HG03025 (cell line): ENCODE measurements around the gene CAMTA1.

Experiments used
- ATAC-seq: cut with Tn5 transposase; IDR thresholded peaks from one replicate; pipeline ENCODE4 v1.9.1; 2021; ENCODE audit warnings: mild to moderate bottlenecking, moderate library complexity; ENCODE audit not compliant: unreplicated experiment, low FRiP score

The CAMTA1 gene

DNA sequence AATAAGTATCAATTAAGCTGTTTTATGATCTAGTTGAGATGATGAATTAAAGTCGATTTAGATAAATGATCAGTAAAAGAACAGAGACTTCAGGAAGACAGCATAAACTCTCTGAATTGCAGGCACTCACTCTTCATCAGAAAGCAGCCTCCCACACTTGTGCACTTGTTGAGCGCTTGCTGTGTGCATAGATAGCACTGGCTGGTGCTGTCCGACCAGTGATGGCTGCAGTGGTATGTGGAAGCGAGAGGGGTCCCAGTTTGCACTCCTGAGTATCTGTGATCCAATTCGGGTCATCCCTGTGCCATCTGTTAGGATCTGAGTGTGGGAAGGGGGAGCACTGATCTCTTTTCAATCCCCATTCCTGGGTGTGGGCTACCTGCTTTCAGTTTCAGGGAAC is 137.8 kb downstream of the CAMTA1 start:
- no peak for ATAC-seq

DNA sequence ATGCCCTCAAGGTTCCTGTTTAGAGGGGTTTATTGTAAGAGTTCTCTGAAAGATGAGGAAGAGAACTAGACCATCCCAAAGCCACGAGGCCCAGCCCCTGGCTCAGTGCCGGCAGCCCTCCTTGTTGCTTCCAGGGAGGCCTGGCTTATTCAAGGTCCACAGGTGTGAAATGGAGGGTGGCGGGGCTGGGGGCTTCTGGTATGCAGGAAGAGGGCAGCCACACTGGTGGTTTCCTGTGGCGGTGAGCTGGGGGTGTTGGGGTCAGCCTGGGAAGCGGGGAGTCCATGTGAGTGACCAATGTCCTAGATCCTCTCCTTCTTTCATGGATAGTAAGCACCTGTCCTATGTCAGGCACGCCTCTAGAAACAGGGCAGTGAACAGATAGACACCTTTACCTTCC is 138.2 kb downstream of the CAMTA1 start:
- ATAC-seq, result no peak

DNA sequence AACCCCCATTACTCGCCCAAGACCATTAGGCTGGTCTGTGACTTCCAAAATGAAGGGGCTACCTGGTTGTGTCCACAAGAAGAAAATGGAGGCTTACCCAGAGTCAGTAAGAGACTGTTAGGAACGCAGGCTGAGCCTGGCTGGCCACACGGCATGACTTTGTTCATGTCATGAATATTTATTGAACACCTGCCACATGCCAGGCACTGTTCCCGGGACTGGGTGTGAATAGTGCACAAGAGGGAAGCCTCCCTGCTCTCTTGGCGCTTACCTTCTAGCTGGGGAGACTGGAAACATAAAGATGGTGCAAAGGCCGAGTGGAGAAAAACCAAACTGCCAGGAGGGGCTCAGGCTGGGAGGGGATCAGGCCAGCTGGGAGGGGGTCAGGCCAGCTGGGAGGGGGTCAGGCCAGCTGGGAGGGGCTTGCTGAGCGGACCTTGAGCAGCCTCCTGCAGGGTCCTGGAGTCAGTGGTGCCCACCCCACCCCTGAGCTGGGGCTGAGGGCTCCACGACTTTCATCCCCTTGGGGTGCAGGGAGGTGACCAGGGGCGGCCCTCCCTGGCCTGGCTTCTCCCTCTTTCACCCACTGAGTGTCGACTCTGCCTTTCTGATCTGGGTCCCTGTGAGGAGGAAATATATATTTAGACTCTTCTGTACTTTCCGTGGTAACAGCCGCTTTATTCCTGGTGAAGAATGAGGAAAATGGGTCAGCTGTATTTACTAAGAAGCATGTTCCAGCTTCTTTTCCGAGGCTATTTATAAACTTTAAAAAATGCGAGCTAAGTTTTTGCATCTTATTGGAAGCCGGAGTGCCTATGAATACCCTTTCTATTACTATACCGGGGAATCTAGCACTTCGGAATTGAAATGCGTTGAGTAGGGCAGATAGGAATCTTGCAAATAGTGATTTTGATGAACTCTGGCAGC is 139.0 kb downstream of the CAMTA1 start:
- no peak for ATAC-seq

DNA sequence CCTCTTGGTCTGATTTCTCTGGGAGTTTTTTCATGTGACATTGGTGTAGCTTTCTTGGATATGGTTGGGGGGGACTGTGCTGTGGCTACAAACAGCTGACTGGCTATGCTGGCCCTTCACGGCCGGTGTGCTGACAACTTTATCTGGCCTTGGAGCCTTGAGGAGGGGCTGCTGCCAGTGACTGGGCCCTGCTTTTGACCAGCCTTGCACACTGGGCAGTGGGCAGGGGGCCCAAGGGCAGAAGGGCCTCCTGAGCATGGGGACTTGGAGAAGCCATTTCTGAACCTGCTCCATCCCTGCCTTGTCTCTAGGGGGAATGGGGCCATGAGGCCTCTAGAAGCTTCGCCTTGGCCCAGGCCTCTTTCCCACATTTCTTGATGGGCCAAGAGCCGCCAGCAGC is 139.6 kb downstream of the CAMTA1 start:
- no peak for ATAC-seq

DNA sequence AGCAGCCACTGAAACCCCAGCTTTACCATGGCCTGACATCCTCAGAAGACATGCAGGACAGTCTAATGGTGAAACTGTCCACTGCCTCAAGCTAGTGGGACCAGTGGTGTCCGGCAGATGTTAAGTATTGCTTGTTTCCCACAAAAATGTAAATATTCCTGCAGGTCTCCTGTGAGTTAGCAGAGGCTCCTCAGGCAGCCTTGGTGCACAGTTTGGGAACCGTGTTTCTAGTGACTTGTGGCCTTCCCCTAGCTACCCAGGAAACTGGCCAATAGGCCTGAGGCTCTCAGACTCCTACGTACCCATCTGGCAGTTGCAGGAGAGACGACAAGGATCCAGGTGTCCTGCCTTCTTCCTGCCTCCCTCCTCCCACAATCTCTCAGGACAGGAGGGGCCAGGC is 142.4 kb downstream of the CAMTA1 start:
- no peak for ATAC-seq

DNA sequence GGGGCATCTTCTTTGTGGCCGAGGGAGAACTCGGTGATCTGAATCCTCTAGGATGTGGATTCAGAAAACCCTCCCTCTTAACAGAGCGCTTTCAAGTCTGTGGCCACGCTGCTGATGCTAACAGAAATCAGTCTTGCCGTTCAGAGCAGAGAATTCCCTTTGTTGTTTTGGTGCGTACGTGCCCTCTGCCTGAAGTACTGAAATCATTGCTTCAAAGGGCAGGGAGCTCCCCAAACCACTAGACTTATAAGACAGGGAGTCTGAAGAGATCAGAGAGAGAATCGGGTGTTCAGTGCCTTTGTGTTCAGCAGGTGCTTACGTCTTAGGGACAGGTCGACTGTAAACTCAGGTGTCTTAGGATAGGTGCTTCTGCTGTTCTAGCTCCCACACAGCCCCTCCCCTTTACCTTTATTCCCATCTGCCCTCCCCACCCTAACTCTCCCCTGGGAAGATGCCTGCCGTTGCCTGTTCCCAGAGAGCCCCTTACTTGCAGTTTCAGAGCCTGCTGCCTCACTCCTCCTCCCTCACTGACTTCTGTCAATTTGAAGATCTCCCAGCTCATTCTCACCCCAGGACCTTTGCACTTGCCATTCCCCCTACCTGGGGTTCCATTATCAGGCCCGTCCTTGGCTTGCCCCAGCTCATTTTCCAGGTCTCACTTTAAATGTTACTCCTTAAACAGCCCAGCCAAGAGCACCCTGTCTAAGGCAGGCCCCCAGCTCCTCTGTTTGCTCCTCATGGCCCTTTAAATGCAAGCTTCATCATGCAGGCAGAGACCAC is 143.0 kb downstream of the CAMTA1 start:
- no peak for ATAC-seq

DNA sequence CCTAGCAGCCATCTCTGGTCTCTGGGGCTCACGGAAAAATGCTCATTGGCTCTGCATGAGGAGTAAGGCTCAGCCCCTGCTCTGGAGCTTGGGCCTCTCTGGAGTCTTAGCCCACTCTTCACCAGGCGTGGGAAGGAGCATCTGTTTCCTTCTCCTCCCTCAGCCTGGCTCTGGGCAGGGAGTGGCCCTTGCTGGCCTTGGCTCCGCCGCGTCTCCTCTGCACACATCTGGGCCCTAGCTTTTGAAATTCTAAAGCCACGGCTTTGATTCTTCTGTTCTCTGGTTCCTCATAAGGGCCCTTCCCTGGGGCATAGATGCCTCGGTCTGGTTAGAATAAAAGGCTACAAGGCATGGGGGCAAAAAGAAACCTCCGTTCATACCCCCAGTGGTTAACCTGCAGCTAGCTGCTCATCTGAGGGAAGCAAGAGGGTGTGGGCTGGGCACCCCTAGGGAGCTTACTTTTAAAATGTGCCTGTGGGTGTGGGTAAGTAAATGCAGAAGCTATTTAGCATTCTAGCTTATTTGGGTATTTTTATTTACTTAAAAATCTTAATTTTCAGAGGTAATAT is 145.6 kb downstream of the CAMTA1 start:
- ATAC-seq, result no peak

DNA sequence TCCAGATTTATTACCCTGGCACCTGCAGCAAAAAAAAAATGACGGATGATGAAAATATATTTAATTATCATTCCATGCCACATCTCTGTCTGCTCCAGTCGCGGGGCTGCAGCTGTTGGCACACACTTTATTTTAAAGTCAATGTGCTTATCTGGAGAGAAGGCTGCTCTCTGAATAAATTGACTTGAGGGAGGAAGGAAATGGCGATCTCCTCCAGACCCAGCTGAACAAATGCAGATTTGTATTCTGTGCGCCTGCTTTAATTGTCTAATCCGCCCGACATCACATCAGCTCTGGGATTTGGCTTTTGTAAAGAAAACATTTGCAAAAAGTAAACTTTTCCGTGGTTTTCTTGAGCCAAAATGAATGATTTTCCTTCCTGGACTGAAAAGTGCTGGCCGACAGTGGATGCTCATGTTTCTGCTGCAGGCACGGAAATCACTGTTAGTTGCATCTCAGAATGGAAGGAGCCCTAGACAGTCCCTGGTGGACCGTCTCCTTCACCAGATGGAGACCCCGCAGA is 150.2 kb downstream of the CAMTA1 start:
- ATAC-seq, result no peak

DNA sequence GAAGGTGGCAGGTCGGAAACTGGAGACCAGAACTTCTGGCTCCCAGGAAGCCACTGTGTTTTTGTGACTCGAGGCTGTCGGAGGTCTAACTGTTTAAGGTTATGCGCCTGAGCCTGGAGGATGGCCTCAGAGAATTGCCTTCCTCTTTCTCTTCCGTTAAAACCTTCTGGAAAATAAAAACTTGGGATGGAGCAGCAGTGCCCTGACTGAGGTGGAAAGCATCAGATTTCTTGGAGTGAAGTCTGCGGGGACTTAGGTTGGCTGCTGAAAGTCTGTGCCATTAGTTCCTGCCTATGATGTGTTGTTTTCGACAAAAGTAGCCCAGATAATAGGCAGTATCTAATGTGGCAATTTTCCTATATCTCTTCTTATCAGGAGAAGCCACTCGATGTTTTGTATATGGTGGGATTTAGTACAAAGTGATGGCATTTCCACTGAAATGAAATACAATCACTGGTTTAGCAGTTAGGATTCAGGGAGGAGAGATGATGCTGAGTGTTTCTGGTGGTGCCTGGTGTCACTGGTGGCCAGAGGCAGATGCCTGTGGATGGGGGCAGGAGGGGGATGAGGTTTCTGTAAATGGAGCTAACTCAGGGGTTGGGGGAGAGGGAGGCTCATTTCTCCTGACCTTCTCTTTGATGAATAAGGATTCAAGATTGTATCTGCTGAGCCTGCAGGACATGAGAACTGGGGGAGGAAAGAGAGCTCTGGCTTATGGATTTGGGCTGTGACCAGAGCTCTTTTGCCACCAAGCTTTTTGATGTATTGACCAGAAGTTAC is 150.8 kb downstream of the CAMTA1 start:
- no peak for ATAC-seq

DNA sequence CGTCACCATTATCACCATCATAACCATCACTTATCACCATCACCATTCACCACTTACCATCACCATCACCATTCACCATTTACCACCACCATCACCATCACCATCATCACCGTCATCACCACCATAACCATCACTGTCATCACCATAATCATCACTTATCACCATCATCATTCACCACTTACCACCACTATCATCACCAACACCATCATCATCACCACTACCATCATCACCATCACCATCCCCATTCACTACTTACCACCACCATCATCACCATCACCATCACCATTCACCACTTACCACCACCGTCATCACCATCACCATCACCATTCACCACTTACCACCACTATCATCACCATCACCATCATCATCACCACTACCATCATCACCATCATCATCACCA is 151.8 kb downstream of the CAMTA1 start:
- no peak for ATAC-seq

DNA sequence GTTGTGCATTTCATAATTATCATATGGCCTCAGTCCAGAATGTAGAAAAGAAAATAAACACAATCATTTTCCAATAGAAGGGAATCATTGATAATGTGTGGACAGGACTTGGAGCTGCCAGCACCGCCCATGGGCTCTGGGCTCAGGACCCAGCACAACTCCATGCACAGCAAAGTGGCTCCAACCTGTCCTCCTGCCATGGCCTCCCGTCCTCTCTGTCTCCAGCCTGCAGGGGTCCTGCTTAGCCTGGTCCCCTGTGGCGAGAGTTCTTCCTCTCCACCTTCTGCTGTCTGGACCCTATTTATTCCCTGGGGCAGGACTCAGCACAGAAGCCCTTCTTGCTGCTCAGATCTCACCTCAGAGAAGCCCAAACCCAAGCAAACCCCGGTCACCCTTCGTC is 154.1 kb downstream of the CAMTA1 start:
- ATAC-seq, result no peak

DNA sequence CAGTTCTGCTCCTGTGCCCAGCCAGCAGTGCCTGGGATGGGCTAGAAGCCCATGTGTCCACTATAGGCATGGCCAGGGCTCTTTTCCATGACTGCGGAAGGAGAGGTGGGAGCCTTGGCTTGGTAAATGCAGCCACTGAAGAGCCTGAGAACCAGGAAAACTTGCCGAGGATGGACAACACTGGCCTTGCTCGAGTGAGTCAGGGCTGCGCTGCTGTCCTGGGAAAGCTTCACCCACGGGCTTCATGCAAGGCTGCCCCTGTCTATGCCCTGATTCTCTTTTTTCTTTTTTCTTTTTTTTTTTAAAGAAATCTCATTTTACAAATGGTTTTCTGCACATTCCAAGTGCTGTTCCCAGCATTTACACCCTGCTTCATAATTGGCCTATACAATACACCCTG is 156.5 kb downstream of the CAMTA1 start:
- ATAC-seq, result no peak

DNA sequence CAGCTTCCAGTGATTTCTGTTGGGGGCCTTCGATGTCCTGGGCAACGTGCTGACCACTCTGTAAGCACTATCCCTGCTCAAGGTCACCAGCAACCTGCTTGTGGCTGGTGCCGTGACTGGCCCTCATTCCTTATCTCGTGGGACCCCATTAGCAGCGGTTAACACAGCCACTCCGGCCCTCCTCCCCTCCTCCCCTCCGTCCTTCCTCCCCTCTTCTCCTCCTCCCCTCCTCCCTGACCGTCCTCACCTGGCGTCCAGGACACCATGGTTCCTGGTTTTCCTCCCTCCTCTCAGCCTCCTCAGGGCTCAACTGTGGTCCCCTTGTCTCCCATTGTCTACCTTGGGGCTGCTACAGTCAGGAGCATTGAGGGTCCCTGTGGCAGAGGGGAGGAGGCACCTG is 157.7 kb downstream of the CAMTA1 start:
- no peak for ATAC-seq

DNA sequence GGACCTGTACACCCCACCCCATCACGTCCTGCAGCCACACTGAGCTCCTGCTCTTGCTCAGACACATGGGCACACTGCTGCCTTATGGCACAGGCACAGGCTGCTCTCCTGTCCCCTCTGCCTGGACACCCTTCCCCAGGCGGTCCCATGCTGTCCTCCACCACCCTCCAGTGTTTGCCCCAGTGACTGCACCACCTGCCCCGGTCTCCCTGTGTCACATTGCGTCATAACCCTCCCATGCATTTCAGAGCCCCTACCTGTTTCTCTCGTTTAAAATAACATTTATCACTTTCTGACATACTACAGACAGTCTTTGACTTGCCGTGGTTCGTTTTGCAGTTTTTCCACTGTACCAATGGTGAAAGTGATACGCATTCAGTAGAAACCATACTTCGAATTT is 159.2 kb downstream of the CAMTA1 start:
- no peak for ATAC-seq

DNA sequence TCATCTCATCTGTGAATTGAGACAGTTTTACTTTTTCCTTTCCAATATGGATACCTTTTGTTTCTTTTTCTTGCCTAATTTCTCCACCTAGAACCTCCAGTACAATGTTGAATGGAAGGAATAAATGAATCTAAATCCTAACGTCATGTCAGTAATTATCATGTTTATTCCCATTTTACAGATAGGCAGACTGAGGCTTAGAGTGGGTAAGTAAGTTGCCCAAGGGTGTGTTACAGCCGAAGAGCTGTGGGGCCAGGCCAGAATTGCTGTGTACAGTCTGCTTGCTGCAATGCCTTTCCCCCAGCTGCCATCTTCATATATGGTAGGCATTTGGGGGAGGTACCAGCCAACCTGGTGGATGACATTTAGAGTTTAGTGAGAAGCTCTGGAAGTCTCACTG is 162.7 kb downstream of the CAMTA1 start:
- no peak for ATAC-seq

DNA sequence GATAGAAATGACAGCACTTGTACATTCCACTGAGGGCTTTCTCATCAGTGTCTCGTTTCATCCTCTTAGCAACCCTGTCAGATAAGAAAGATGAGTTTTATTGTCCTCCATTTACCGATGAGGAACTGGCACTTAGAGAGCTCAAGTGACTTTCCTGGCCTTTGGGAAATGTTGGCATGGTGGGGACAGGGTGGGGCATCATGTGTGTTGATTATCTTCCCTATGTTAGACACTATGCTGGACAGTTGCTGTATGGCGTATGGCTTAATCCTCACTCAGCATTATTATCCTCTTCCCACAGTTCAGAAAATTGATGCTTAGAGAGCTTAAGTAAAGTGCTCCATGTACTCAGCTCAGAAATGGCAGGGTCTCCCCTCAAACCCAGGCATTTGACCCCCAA is 163.2 kb downstream of the CAMTA1 start:
- no peak for ATAC-seq

DNA sequence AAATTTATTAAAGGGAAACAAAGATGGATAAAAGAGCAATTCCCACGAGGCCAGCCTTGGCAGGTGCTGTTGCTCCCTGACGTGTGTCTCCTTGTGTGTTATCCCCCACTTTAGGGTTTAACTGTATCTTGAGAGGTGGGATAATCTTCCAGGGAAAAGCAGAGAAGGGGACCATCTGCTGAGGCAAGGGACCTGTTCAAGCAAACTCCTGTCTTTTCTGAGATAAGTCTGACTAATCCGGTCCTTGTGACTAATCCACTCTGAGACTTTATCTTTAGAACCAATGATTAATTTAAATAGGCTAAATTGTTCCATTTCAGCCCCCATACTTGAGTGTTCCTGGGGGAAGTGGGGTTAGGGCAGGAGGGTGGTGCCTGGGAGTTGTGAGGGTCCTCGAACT is 163.6 kb downstream of the CAMTA1 start:
- ATAC-seq, result no peak

DNA sequence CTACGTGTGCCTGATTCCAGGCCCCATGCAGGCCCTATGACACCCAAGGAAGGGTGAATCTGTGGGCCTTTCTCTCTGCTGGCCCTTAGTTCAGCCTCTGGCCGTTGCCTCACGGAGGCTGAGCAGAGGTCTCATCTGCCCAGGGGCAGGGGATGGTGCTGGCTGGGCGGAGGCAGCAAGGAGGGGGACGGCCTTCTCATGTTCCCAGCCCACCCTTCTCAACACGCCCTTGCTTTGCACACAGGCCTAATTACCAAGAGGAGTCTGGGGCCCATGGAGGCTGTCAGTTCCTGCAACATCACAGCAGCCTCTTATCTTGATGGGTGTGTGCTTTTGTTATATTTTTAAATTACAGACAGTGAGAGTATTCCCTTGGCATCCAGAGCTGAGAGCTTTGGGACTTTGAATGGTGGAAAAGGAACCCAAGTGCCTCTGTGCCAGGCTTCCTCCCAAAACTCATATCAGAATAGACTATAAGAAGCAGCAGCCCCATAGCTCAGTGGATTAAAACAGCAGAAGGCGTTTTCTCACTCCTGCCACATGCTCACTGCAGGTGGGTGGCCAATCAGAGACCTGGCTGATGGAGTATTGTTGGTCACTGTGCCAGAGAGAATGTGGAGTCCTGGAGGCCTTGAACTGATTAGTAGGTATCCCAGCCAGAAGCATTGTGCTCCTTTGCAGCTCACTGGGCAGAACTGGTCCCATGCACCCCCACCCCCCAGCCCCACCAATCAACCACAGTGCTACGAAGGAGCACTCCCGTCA is 164.9 kb downstream of the CAMTA1 start:
- ATAC-seq, result no peak

DNA sequence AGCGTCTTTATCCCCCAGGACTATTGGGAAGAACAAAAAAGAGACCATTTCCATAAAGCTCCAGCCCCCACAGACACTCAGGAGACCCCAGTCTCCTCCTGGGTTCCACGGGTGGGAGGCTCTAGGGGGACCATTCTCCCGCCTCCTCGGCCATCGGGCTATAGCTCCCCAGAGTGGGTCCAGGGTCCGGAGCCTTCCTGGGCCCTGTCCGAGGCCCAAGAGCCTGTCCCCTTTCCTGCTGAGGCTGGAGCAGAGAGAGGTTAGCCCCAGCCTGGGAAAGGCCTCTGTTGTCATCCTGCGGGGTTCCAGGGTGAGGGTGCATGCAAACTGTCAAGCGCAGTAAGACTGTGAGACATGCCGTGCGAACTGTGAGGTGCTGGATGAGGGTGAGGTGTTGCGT is 166.3 kb downstream of the CAMTA1 start:
- no peak for ATAC-seq

DNA sequence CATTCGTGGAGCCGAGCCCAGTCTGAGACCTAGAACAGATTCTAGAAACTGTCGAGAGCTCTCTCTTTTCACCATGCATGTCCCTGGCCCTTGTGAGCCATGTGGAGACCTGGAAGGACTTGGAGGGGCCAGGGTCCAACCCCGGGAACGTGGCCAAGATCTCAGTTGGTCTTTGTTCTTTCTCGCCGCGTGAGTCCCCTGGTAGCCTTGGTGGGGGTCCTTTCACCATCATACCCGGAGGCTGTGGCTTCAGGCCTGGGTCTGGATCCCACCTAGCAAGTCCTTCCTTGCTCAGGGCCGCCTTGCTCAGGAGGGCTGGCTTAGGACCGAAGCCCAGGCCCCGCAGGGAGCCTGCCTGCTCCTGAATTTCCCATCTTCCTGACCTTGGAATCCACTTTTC is 168.0 kb downstream of the CAMTA1 start:
- ATAC-seq, result no peak
